ENCODE measurements around the gene OSGEP. TPM values are rescaled to one million over a fixed set of nuclear protein-coding genes. Genes with fewer than 3 reads are reported as not detected.

Gene OSGEP
- total and polyA plus RNA-seq, 2 of the 13 experiments (the other 11 are each of a cell fraction or from before 2014, with no cell fraction given): 39.7 to 41.1 TPM

GRCh38 chr14:20469242-20469889 is 14.8 kb upstream of the OSGEP start, which contains the start of gene PNP (continued):
- TF ChIP-seq, protein P1, sequence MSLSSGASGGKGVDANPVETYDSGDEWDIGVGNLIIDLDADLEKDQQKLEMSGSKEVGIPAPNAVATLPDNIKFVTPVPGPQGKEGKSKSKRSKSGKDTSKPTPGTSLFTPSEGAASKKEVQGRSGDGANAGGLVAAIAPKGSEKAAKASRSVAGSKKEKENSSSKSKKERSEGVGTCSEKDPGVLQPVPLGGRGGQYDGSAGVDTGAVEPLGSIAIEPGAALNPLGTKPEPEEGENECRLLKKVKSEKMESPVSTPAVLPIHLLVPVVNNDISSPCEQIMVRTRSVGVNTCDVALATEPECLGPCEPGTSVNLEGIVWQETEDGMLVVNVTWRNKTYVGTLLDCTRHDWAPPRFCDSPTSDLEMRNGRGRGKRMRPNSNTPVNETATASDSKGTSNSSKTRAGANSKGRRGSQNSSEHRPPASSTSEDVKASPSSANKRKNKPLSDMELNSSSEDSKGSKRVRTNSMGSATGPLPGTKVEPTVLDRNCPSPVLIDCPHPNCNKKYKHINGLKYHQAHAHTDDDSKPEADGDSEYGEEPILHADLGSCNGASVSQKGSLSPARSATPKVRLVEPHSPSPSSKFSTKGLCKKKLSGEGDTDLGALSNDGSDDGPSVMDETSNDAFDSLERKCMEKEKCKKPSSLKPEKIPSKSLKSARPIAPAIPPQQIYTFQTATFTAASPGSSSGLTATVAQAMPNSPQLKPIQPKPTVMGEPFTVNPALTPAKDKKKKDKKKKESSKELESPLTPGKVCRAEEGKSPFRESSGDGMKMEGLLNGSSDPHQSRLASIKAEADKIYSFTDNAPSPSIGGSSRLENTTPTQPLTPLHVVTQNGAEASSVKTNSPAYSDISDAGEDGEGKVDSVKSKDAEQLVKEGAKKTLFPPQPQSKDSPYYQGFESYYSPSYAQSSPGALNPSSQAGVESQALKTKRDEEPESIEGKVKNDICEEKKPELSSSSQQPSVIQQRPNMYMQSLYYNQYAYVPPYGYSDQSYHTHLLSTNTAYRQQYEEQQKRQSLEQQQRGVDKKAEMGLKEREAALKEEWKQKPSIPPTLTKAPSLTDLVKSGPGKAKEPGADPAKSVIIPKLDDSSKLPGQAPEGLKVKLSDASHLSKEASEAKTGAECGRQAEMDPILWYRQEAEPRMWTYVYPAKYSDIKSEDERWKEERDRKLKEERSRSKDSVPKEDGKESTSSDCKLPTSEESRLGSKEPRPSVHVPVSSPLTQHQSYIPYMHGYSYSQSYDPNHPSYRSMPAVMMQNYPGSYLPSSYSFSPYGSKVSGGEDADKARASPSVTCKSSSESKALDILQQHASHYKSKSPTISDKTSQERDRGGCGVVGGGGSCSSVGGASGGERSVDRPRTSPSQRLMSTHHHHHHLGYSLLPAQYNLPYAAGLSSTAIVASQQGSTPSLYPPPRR (CRISPR knock-in tag; IDR thresholded peaks at IDR 0.05; ENCODE audit: borderline replicate concordance): no peak; the same call in 1 of the 2 replicates
- TF ChIP-seq PITX1 (CRISPR knock-in tag; IDR thresholded peaks at IDR 0.05) (peak; percentile 52), FLYWCH1 (CRISPR knock-in tag; IDR thresholded peaks at IDR 0.05) (no peak), SRSF9 (IDR thresholded peaks at IDR 0.05; ENCODE audit: borderline replicate concordance, insufficient read depth, low read depth, low read length, poor library complexity, severe bottlenecking) (no peak), ZHX2 (IDR thresholded peaks at IDR 0.05; ENCODE audit: low read depth) (no peak; the same call in none of the 2 replicates), ZHX2 (CRISPR knock-in tag; IDR thresholded peaks at IDR 0.05; ENCODE audit: borderline replicate concordance) (no peak), SMAD1 (CRISPR knock-in tag; IDR thresholded peaks at IDR 0.05; ENCODE audit: borderline replicate concordance, low read depth) (no peak; the same call in 1 of the 2 replicates), ZSCAN31 (CRISPR knock-in tag; IDR thresholded peaks at IDR 0.05; ENCODE audit: low read depth) (peak; percentile 37; the same call in 1 of the 2 replicates), ZFP90 (CRISPR knock-in tag; IDR thresholded peaks at IDR 0.05; ENCODE audit: borderline replicate concordance) (peak; percentile 82; the same call in 1 of the 2 replicates), TEAD2 (CRISPR knock-in tag; IDR thresholded peaks at IDR 0.05) (no peak)
- TF ChIP-seq, protein P2, sequence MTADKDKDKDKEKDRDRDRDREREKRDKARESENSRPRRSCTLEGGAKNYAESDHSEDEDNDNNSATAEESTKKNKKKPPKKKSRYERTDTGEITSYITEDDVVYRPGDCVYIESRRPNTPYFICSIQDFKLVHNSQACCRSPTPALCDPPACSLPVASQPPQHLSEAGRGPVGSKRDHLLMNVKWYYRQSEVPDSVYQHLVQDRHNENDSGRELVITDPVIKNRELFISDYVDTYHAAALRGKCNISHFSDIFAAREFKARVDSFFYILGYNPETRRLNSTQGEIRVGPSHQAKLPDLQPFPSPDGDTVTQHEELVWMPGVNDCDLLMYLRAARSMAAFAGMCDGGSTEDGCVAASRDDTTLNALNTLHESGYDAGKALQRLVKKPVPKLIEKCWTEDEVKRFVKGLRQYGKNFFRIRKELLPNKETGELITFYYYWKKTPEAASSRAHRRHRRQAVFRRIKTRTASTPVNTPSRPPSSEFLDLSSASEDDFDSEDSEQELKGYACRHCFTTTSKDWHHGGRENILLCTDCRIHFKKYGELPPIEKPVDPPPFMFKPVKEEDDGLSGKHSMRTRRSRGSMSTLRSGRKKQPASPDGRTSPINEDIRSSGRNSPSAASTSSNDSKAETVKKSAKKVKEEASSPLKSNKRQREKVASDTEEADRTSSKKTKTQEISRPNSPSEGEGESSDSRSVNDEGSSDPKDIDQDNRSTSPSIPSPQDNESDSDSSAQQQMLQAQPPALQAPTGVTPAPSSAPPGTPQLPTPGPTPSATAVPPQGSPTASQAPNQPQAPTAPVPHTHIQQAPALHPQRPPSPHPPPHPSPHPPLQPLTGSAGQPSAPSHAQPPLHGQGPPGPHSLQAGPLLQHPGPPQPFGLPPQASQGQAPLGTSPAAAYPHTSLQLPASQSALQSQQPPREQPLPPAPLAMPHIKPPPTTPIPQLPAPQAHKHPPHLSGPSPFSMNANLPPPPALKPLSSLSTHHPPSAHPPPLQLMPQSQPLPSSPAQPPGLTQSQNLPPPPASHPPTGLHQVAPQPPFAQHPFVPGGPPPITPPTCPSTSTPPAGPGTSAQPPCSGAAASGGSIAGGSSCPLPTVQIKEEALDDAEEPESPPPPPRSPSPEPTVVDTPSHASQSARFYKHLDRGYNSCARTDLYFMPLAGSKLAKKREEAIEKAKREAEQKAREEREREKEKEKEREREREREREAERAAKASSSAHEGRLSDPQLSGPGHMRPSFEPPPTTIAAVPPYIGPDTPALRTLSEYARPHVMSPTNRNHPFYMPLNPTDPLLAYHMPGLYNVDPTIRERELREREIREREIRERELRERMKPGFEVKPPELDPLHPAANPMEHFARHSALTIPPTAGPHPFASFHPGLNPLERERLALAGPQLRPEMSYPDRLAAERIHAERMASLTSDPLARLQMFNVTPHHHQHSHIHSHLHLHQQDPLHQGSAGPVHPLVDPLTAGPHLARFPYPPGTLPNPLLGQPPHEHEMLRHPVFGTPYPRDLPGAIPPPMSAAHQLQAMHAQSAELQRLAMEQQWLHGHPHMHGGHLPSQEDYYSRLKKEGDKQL (CRISPR knock-in tag; IDR thresholded peaks at IDR 0.05; ENCODE audit: low read depth): no peak
